Neuronal stem cell (in vitro differentiated cells): Measurements from ENCODE around the gene IGLL5.

Experiments
- DNase-seq: peaks from one replicate; pipeline ENCODE4 v3.0.0-alpha.2; 2013; ENCODE audit warnings: low spot score
- H2AFZ ChIP-seq: one replicate; pipeline ENCODE4 v1.6.1; 2013; ENCODE audit warnings: mild to moderate bottlenecking, low read length, inconsistent platforms
- H2AK5ac ChIP-seq: 2 replicates; pipeline ENCODE4 v1.6.1; 2013; ENCODE audit warnings: low read depth, mild to moderate bottlenecking, inconsistent platforms, low read length, moderate library complexity, mixed read lengths
- H2BK120ac ChIP-seq: 2 replicates; pipeline ENCODE4 v1.6.1; 2013; ENCODE audit warnings: low read depth, mild to moderate bottlenecking, inconsistent platforms, low read length, moderate library complexity, mixed read lengths
- H2BK12ac ChIP-seq: one replicate; pipeline ENCODE4 v1.6.1; 2013; ENCODE audit warnings: low read length, inconsistent platforms
- H2BK15ac ChIP-seq: 2 replicates; pipeline ENCODE4 v1.6.1; 2013; ENCODE audit warnings: mild to moderate bottlenecking, low read length, inconsistent platforms, mixed read lengths
- H2BK5ac ChIP-seq: one replicate; pipeline ENCODE4 v1.6.1; 2013; ENCODE audit warnings: inconsistent platforms, mild to moderate bottlenecking, low read length, moderate library complexity
- H3K14ac ChIP-seq: one replicate; pipeline ENCODE4 v1.6.1; 2013; ENCODE audit warnings: low read length, inconsistent platforms
- H3K18ac ChIP-seq: 2 replicates; pipeline ENCODE4 v1.6.1; 2013; ENCODE audit warnings: low read length, inconsistent platforms
- H3K23ac ChIP-seq: 2 replicates; pipeline ENCODE4 v1.6.1; 2013; ENCODE audit warnings: low read depth, mild to moderate bottlenecking, mixed read lengths, low read length, inconsistent platforms; ENCODE audit not compliant: poor library complexity
- H3K27ac ChIP-seq: replicated peaks from 3 replicates; pipeline ENCODE4 v1.5.1; 2013; ENCODE audit warnings: low read length, inconsistent platforms
- H3K27me3 ChIP-seq, 3 experiments: 2 replicates each; pipeline ENCODE4 v1.6.1; 2013; ENCODE audit warnings: low read length in 3 of 3, mild to moderate bottlenecking in 2 of 3, inconsistent platforms in 1 of 3, low read depth in 1 of 3, mixed read lengths in 1 of 3, moderate library complexity in 1 of 3; ENCODE audit not compliant: control insufficient read depth in 3 of 3, insufficient read depth in 3 of 3
- H3K36me3 ChIP-seq, 2 donors: replicated peaks in 1 of 2; 2 replicates each; pipeline ENCODE4 v1.6.1; 2013; ENCODE audit warnings: low read length in 2 of 2; ENCODE audit not compliant: control insufficient read depth in 2 of 2, insufficient read depth in 2 of 2
- H3K4ac ChIP-seq: 2 replicates; pipeline ENCODE4 v1.6.1; 2013; ENCODE audit warnings: inconsistent platforms, mild to moderate bottlenecking, low read length, moderate library complexity
- H3K4me1 ChIP-seq, 2 donors: 1 replicate in 1 of 2; 2 replicates in 1 of 2; pipeline ENCODE4 v1.6.1; 2013; ENCODE audit warnings: low read length in 2 of 2, low read depth in 1 of 2; ENCODE audit not compliant: control insufficient read depth in 2 of 2, insufficient read depth in 1 of 2
- H3K4me2 ChIP-seq: one replicate; pipeline ENCODE4 v1.6.1; 2013; ENCODE audit warnings: mild to moderate bottlenecking, low read length, inconsistent platforms; ENCODE audit not compliant: insufficient read depth, poor library complexity, severe bottlenecking
- H3K4me3 ChIP-seq, 2 donors: 2 replicates each; pipeline ENCODE4 v1.5.1; 2013; ENCODE audit warnings: low read length in 2 of 2, mild to moderate bottlenecking in 2 of 2, inconsistent platforms in 1 of 2, moderate library complexity in 1 of 2
- H3K79me1 ChIP-seq: one replicate; pipeline ENCODE4 v1.6.1; 2013; ENCODE audit warnings: low read depth, mild to moderate bottlenecking, inconsistent platforms, low read length, moderate library complexity
- H3K9ac ChIP-seq: one replicate; pipeline ENCODE4 v1.6.1; 2013; ENCODE audit warnings: mild to moderate bottlenecking, low read depth, low read length, inconsistent platforms; ENCODE audit not compliant: poor library complexity
- H3K9me3 ChIP-seq, 2 donors: replicated peaks in 1 of 2; 2 replicates each; pipeline versions ENCODE3 to v1.6.1; 2013; ENCODE audit warnings: low read length in 2 of 2, mild to moderate bottlenecking in 2 of 2, inconsistent platforms in 1 of 2, low read depth in 1 of 2, mixed read lengths in 1 of 2, moderate library complexity in 1 of 2; ENCODE audit not compliant: control insufficient read depth in 2 of 2, insufficient read depth in 1 of 2
- H4K8ac ChIP-seq: one replicate; pipeline ENCODE4 v1.6.1; 2013; ENCODE audit warnings: low read depth, mild to moderate bottlenecking, inconsistent platforms, low read length, moderate library complexity
- H4K91ac ChIP-seq: one replicate; pipeline ENCODE4 v1.6.1; 2013; ENCODE audit warnings: low read length, low read depth, mild to moderate bottlenecking, inconsistent platforms; ENCODE audit not compliant: poor library complexity
- WGBS, 2 donors: extraction: QIAGEN DNeasy Blood & Tissue Kit; methylation state at CpG; one replicate each; pipeline ENCODE4 v1.1.7; 2013; ENCODE audit warnings: missing lambda C conversion rate in 2 of 2, mixed read lengths in 1 of 2; ENCODE audit not compliant: insufficient read length in 2 of 2, insufficient replicate concordance in 1 of 2; ENCODE audit errors: extremely low coverage in 2 of 2; 5-methylcytosine and 5-hydroxymethylcytosine counted together

The IGLL5 gene

GRCh38 chr22:22911327-22912134 lies 23.9 kb downstream of the IGLL5 start:
- no peak overlapping the region for H3K4me2 ChIP-seq
- peak overlapping the region; percentile 61 for H3K23ac ChIP-seq
- H4K8ac ChIP-seq: no peak overlapping the region
- H2AFZ ChIP-seq: no peak overlapping the region
- no peak overlapping the region for H2BK120ac ChIP-seq
- H3K79me1 ChIP-seq: no peaks in the 10 kb centered on the region
- no peak overlapping the region for H2BK15ac ChIP-seq
- no peak overlapping the region for H2BK5ac ChIP-seq
- no CpG with 5 or more reads among the region's 15 CpGs for WGBS, 2 donors
- no peak overlapping the region for H3K18ac ChIP-seq
- H3K27ac ChIP-seq: no peak overlapping the region
- no peaks in the 10 kb centered on the region for H3K36me3 ChIP-seq
- no peak overlapping the region for H3K4me3 ChIP-seq
- no peak overlapping the region for H3K14ac ChIP-seq
- no peaks in the 10 kb centered on the region for H3K4me1 ChIP-seq
- no peaks in the 10 kb centered on the region for H3K9me3 ChIP-seq
- no peak overlapping the region for H3K4ac ChIP-seq
- no peak overlapping the region for H4K91ac ChIP-seq
- H3K9ac ChIP-seq: no peak overlapping the region
- DNase-seq: no peak
- H2BK12ac ChIP-seq: no peak overlapping the region
- H3K27me3 ChIP-seq: peaks cover 0 to 9% (median 0%) of the 10 kb centered on the region in 3 experiments
- H2AK5ac ChIP-seq: no peak overlapping the region

GRCh38 chr22:22912135-22912987 lies 24.7 kb downstream of the IGLL5 start:
- WGBS, 2 donors: no CpG with 5 or more reads among the region's 8 CpGs
- no peaks in the 10 kb centered on the region for H3K9me3 ChIP-seq
- no peaks in the 10 kb centered on the region for H3K4me1 ChIP-seq
- no peaks in the 10 kb centered on the region for H3K36me3 ChIP-seq
- H3K4ac ChIP-seq: no peak overlapping the region
- H3K27ac ChIP-seq: no peak overlapping the region
- H2BK15ac ChIP-seq: no peak overlapping the region
- H4K8ac ChIP-seq: no peak overlapping the region
- no peak overlapping the region for H2BK120ac ChIP-seq
- peak overlapping the region; percentile 61 for H3K23ac ChIP-seq
- H4K91ac ChIP-seq: no peak overlapping the region
- no peak overlapping the region for H2AFZ ChIP-seq
- peaks cover 0 to 9% (median 0%) of the 10 kb centered on the region in 3 experiments for H3K27me3 ChIP-seq
- H2AK5ac ChIP-seq: no peak overlapping the region
- no peak overlapping the region for H3K18ac ChIP-seq
- H2BK12ac ChIP-seq: no peak overlapping the region
- H3K9ac ChIP-seq: no peak overlapping the region
- H3K79me1 ChIP-seq: no peaks in the 10 kb centered on the region
- H3K14ac ChIP-seq: no peak overlapping the region
- DNase-seq: no peak
- no peak overlapping the region for H2BK5ac ChIP-seq
- H3K4me3 ChIP-seq: no peak overlapping the region
- no peak overlapping the region for H3K4me2 ChIP-seq

GRCh38 chr22:22912988-22913253 lies 25.3 kb downstream of the IGLL5 start:
- H4K8ac ChIP-seq: no peak overlapping the region
- H3K4me3 ChIP-seq: no peak overlapping the region
- no peak overlapping the region for H3K4me2 ChIP-seq
- no peaks in the 10 kb centered on the region for H3K36me3 ChIP-seq
- no peak overlapping the region for H2AFZ ChIP-seq
- no peak overlapping the region for H4K91ac ChIP-seq
- no peak overlapping the region for H3K27ac ChIP-seq
- no peaks in the 10 kb centered on the region for H3K9me3 ChIP-seq
- H3K14ac ChIP-seq: no peak overlapping the region
- H2BK5ac ChIP-seq: no peak overlapping the region
- no peak overlapping the region for H3K4ac ChIP-seq
- no peak overlapping the region for H2AK5ac ChIP-seq
- H2BK15ac ChIP-seq: no peak overlapping the region
- no peaks in the 10 kb centered on the region for H3K4me1 ChIP-seq
- no peak overlapping the region for H3K18ac ChIP-seq
- no peak for DNase-seq
- WGBS, 2 donors: no CpG with 5 or more reads among the region's 7 CpGs
- H3K9ac ChIP-seq: no peak overlapping the region
- H3K27me3 ChIP-seq: peaks cover 0 to 9% (median 0%) of the 10 kb centered on the region in 3 experiments
- H2BK12ac ChIP-seq: no peak overlapping the region
- H2BK120ac ChIP-seq: no peak overlapping the region
- peak overlapping the region; percentile 86 for H3K23ac ChIP-seq
- H3K79me1 ChIP-seq: no peaks in the 10 kb centered on the region

- no peak overlapping the region for H3K27ac ChIP-seq
- no peak overlapping the region for H3K14ac ChIP-seq
- no peak overlapping the region for H2AK5ac ChIP-seq
- no peak overlapping the region for H2BK15ac ChIP-seq
- no peak overlapping the region for H2BK5ac ChIP-seq
- no peak overlapping the region for H3K18ac ChIP-seq
- no peak overlapping the region for H3K4me3 ChIP-seq
- H3K9me3 ChIP-seq: peaks cover 0 to 2% of the 10 kb centered on the region in 2 donors
- no peak overlapping the region for H4K91ac ChIP-seq
- peak overlapping the region; percentile 86 for H3K23ac ChIP-seq
- no peak overlapping the region for H3K9ac ChIP-seq
- no peak overlapping the region for H2BK12ac ChIP-seq
- no CpG with 5 or more reads among the region's 5 CpGs for WGBS, 2 donors
- H3K4me2 ChIP-seq: no peak overlapping the region
- H3K27me3 ChIP-seq: peaks cover 0 to 9% (median 0%) of the 10 kb centered on the region in 3 experiments
- no peak overlapping the region for H2BK120ac ChIP-seq
- no peaks in the 10 kb centered on the region for H3K79me1 ChIP-seq
- no peaks in the 10 kb centered on the region for H3K36me3 ChIP-seq
- H3K4ac ChIP-seq: no peak overlapping the region
- no peak overlapping the region for H4K8ac ChIP-seq
- no peaks in the 10 kb centered on the region for H3K4me1 ChIP-seq
- no peak overlapping the region for H2AFZ ChIP-seq
- no peak for DNase-seq
These were observed 26.4 kb downstream of the IGLL5 start for GRCh38 chr22:22913989-22914388.
